Stimulated activated CD8-positive, alpha-beta memory T cell treated with anti-CD3 and anti-CD28 coated beads, Interleukin-7, amount 100 ng/mL, for 24 hours (primary cell): ENCODE measurements around the gene CARS2.
"Not testable (repeated sequence)": the region's sequence is repeated elsewhere in the genome, so short reads cannot be mapped to it uniquely, and the experiment has no call there.

Experiments used
- DNase-seq: peaks from one replicate; pipeline ENCODE4 v3.0.0-alpha.2; 2020; ENCODE audit warnings: low read depth

The CARS2 gene

GRCh38 chr13:110637747-110638146, 68.2 kb downstream of the CARS2 start:
- DNase-seq: no peak

DNA sequence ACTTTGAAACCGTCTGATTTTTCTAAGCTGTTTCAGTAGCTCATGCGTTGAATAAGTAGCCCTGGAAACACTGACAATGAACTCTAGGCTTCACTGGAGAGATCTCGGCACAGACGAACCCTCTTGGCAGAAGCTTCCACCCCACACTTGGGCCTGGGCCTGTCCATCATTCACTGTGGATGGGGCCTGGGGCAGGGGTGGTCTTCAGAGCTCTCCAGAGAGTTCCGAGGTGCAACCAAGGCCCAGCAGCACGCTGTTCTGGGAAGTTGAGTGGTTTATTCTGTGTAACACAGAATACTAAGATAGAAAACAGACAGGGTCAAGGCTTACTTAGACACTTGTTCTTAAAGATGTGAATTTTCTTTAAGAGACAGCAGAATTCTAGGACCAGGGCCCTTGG, 68.6 kb downstream of the CARS2 start:
- no peak for DNase-seq

- DNase-seq: no peak
Observed at GRCh38 chr13:110636701-110637201, 69.2 kb downstream of the CARS2 start.

- DNase-seq: no peak
Observed at GRCh38 chr13:110636053-110636475, 69.9 kb downstream of the CARS2 start.

DNA sequence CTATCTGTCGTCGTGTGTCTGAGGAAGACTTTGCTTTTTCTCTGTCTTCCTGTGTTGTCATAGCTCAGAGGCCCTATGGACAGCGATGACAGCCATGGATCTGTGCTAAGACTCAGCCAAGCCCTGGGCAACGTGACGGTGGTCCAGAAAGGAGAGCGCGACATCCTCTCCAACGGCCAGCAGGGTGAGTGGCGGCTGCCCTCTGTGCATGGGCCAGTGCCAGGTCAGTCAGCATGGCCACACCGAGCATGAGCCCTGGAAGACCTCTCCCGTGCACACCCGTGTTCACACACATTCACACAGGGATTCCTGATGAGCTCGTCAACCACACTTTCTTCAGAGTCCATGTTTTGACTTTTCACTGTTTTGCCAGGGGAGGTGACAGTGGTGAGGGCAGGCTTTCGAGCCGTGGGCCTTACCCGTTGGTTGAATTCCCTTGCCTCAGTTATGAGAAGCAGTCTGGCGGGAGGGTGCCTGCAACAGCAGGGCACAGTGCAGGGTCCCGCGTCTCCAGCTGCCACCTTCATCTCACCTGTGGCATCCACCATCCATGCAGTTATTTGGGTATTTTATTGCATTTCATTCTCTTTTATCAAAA, 70.4 kb downstream of the CARS2 start:
- no peak for DNase-seq

GRCh38 chr13:110634558-110634957, 71.4 kb downstream of the CARS2 start:
- no peak for DNase-seq

DNA sequence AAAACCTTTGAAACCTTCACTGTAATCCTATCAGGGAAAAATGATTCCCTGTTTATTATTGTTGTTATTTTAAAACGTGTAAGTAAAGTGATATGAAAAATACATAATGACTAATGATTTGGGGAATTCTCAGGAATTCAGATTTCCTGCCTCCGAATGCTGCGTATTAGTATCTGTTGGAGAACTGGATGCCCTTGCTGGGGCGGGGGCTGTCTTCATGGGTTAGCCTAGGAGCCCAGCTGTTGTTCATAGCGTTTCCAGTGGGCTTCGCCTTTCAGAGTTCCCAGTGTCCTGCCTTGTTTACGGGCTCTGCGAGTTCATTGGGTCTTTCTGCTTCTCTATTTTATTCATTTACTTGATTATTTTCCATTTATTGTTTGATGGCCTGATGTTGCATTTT, 72.1 kb downstream of the CARS2 start:
- no peak for DNase-seq

GRCh38 chr13:110632255-110632654, 73.7 kb downstream of the CARS2 start:
- DNase-seq: not testable (repeated sequence)

GRCh38 chr13:110630566-110631119, 75.3 kb downstream of the CARS2 start:
- DNase-seq: no peak

DNA sequence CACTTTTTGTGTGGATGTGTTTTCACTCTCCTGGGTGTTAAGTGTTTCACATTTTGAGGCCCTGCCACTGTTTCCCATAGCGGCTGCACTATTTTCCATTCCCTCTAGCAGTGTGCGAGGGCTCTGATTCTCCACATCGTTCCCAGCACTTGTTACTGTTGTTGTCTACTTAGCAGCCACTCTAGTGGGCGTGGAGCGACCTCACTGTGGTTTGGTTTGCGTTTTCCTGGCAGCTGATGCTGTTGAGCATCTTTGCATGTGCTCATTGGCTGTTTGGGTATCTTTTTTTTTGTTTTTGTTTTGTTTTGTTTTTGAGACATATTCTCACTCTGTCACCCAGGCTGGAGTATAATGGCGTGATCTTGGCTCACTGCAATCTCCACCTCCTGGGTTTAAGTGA, 76.2 kb downstream of the CARS2 start:
- DNase-seq: no peak

DNA sequence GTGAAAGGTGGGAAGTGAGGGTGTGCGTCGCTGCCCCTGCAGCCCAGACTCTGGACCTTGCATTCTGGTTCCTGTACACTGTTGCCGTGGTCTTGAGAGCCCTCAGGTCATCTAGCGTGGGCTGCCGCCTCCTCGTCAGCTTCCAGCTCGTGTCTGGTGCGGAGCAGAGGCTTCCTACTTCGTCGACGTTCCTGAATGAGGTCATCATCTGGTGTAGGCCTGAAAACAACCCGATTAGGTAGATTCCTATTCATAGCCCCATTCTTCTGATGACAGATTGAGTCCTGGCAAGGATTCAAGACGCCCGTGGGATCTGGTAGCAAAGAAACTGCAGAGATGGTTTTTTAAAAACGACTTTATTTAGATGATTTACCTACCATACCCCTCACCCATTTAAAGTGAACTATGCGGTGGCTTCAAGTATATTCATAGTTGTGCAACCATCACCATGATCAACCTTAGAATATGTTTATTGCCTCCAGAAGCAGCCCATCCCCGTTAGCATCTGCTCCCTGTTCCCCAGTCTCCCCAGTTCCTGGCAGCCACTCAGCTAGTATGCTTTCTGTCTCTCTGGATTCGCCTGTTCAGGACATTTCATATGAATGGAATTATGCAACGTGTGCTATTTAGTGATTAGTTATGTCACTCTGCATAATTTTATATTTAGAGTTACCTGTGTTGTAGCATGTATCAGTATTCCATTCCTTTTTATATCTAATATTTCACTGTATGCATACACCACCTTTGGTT, 76.8 kb downstream of the CARS2 start:
- no peak for DNase-seq

DNA sequence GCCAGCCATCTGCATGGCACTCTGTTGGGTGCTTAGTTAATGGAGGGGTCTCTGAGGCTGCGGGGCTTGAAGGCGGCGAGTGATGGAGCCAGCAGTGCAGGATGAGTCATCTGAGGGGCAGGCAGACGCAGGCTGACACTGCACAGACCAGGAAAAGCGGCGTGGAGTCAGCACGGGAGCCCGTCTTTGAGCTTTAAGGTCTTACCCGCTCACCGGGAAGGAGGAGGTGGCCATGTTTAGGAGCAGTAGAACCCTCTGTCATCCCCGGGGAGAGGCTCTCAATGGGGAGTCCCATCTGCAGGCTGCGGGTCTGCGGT, 77.5 kb downstream of the CARS2 start:
- no peak for DNase-seq

- no peak for DNase-seq
Observed at GRCh38 chr13:110627761-110628476, 78.0 kb downstream of the CARS2 start.

DNA sequence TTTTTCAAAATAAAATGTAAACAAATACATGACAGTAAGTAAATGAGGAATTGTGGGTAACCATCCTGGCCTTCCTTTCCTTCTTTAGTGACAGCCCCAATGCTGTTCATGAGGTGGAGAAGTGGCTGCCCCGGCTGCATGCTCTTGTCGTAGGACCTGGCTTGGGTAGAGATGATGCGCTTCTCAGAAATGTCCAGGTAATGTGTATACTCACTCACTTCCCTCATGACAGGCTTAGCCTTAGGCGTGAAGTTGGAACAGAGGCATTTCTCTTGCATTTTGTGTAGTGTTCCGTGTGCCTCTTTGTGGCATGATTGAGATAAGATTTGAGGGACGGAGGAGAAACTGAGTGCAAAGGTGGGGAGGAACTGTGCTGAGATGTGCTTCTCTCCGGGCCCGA, 78.6 kb downstream of the CARS2 start:
- no peak for DNase-seq

DNA sequence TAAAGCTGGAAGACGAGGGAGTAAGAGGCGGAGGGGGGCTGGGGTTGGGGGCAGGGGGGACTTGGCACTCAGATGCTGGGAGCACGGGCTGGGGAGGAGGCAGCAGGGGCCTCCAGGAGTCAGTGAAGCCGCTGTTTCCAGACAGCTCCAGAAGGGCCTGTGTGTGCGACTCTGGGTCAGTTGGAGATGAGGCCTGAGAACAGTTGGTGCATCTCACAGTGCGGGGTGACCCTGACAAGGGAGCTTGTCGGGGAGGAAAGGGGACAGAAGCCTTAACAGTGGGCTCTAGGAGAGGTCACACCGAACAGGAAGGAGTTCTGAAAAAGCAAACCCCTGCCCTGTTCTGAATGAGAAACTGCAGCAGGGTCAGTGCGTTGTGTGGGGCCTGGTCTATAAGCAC, 79.4 kb downstream of the CARS2 start:
- DNase-seq: no peak

DNA sequence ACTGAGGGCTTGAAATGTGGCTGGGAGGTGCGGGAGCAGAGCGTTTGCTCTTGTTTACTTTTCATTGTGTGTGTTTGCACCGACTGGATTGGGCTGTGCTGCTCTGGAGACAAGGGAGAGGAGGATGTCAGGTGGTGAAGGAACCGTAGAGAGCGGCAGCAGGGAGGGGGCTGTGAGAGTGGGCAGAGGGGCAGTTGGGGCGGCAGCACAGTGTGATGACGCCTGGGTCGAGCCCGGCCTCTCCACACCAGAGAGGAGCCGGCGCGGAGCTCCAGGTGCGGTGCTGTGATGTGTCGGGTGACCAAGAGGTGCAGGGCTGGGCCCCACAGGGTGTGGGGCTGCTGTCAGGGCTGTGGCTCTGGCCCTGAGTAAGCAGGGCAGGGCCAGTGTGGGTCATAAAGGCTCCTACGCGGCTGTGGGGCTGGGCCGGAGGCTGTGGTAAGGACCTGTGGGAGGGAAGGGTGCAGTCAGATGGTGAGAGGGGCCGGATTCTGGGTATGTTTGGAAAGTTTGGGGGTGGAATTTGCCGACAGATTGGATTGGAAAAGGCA, 80.1 kb downstream of the CARS2 start:
- DNase-seq: no peak

DNA sequence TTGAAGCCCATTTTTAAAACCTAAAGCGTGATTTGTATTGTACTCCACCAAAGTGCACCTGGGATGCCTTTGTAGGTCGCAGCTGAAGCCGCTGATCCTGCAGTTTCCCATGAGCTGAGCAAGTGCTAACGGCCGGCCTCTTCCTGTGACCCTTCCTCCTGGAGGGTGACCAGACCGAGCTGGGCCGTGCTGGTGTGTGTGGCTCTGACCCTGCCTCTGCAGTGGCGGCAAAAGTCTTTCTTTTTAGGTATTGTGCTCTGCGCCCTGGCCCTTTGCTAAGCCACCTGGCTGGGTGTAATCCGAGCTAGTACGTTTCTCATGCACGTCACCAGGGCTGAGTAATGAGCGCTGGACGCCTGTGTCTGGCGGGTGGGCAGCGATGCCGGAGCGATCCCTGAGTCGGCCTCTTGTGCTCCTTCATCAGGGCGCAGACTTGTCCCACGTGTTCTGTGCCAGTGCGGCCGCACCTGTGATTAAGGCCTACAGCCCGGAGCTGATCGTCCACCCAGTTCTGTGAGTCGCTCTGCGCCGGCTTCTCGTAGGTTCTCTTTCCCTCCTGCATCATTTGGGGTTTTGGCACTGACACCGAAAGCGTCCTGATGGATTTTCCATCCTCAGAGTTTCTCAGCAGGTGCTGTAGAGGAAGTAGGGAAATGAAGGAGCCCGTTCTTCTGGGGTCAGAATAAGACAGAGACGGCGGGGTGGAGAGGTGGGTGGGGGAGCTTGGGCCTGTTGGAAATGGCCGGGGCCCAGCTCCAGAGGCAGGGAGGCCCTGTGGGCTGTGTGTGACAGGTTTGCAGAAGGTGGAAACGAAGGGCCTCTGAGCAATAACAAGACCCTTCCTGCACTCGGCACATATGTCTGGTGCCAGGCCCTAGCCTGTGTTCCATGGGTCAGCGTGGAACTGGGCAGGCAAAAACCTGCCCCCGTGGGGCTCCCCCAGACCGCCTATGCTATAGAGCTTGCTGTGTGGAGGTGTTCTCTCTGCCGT, 80.9 kb downstream of the CARS2 start:
- DNase-seq: no peak

- no peak for DNase-seq
Observed at GRCh38 chr13:110620596-110620995, 85.3 kb downstream of the CARS2 start.

DNA sequence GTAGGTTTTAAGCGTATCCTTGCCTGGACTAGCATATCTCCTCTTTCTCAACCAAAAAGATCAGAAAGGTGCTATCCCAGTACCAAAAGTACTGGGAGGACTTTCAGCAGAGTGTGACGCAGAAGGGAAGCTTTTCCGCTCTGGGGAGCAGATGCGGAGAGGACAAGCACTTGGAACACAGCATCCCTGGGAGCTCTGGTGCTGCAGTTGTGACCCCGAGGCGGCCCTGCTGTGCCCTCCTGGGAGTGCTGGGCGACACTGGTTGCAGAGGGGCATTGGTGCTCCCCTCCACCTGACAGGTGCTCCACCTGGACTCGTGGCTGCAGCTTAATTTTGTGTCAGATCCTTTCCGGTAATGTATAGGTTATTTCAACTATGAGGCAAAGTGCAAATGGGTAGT, 87.1 kb downstream of the CARS2 start:
- no peak for DNase-seq

GRCh38 chr13:110618167-110618566, 87.7 kb downstream of the CARS2 start:
- no peak for DNase-seq

- no peak for DNase-seq
Observed at GRCh38 chr13:110617321-110618072, 88.4 kb downstream of the CARS2 start.
